Fibroblast of lung (primary cell): Measurements from ENCODE around the gene PRPSAP2.

Experiments used
- CTCF ChIP-seq, 2 donors: IDR thresholded peaks in 1 of 2; conservative IDR thresholded peaks in 1 of 2; 1 replicate in 1 of 2; 2 replicates in 1 of 2; pipeline ENCODE4 v1.5.1; 2011 to 2012; ENCODE audit warnings: low read length in 2 of 2, control low read depth in 1 of 2, inconsistent platforms in 1 of 2, low read depth in 1 of 2, mild to moderate bottlenecking in 1 of 2
- EZH2 ChIP-seq: IDR thresholded peaks from 2 replicates; pipeline ENCODE4 v1.5.1; 2012; ENCODE audit warnings: low read length, control low read depth, mild to moderate bottlenecking; ENCODE audit errors: missing control alignments

- TF ChIP-seq CTCF (conservative IDR thresholded peaks at IDR 0.05 in 1 of 2, IDR thresholded peaks at IDR 0.05 in 1 of 2; ENCODE audit: low read depth in 1 of 2, low read length in 2 of 2) (no peak), EZH2 (no peak)
Observed at GRCh38 chr17:18957831-18958230, 99.9 kb downstream of the PRPSAP2 start.
